ENCODE measurements around the gene SLC26A9. TPM values are rescaled to one million over a fixed set of nuclear protein-coding genes. Genes with fewer than 3 reads are reported as not detected.

The SLC26A9 gene
- total and polyA plus RNA-seq, 2 of the 4 experiments (the other 2 are of a cell fraction) = not detected

- Histone ChIP-seq H3K23ac (ENCODE audit: low read depth, low read length) (no peak overlapping the region), H3K79me1 (ENCODE audit: low read depth in 1 of 2, low read length in 2 of 2) (no peaks in the 10 kb centered on the region), H2BK5ac (ENCODE audit: low read depth, low read length, poor library complexity, severe bottlenecking) (no peak overlapping the region), H2AFZ (replicated peaks; ENCODE audit: low read length, poor library complexity) (no peak overlapping the region), H4K91ac (ENCODE audit: insufficient read depth, low read depth, low read length) (no peak overlapping the region), H2BK20ac (ENCODE audit: low read depth, low read length) (no peak overlapping the region), H3K27me3 (ENCODE audit: control insufficient read depth, insufficient read depth, low read length) (peaks cover 13% of the 10 kb centered on the region), H2BK15ac (ENCODE audit: low read depth, low read length) (no peak overlapping the region), H3K4me2 (ENCODE audit: low read depth, low read length) (no peak overlapping the region), H3K9me3 (ENCODE audit: control insufficient read depth, insufficient read depth, low read length) (no peaks in the 10 kb centered on the region), H3K4me1 (ENCODE audit: control insufficient read depth, insufficient read depth, low read length) (no peaks in the 10 kb centered on the region), H3K9ac (ENCODE audit: low read depth, low read length) (no peak overlapping the region), H4K5ac (ENCODE audit: low read depth, low read length) (no peak overlapping the region), H3K4me3 (ENCODE audit: insufficient read depth, low read depth, low read length) (no peak overlapping the region), H3K56ac (ENCODE audit: extremely low read depth, insufficient read depth, low read length) (no peak overlapping the region), H3K18ac (ENCODE audit: low read depth, low read length) (no peak overlapping the region), H3K4ac (ENCODE audit: low read depth, low read length) (no peak overlapping the region), H4K20me1 (ENCODE audit: insufficient read depth, low read length) (no peaks in the 10 kb centered on the region; the same call in 1 of the 2 replicates), H3K36me3 (ENCODE audit: control insufficient read depth, insufficient read depth, low read length) (no peaks in the 10 kb centered on the region), H2BK120ac (ENCODE audit: low read depth, low read length) (no peak overlapping the region), H2AK5ac (ENCODE audit: low read depth, low read length) (0 out of 2 replicates have a peak overlapping the region, but pooled peaks have one; percentile 13), H4K8ac (ENCODE audit: low read depth in 2 of 2, low read length in 2 of 2) (no peak overlapping the region), H3K27ac (ENCODE audit: insufficient read depth, low read length) (no peak overlapping the region), H3K14ac (replicated peaks; ENCODE audit: low read depth, low read length) (no peak overlapping the region), H3K9me1 (ENCODE audit: insufficient read depth, low read length) (no peaks in the 10 kb centered on the region), H2AK9ac (replicated peaks; ENCODE audit: low read depth, low read length, poor library complexity) (no peak overlapping the region)
- ChIA-PET POLR2A (ENCODE audit: unreplicated experiment) (no interaction called here), CTCF (interaction anchor here (0.5 to 11.2 kb wide), 2 partner anchors 62 to 141 kb away, joined by 3 to 161 read pairs; no protein-coding TSS in a partner anchor)
- no peak for TF ChIP-seq CHD1 (IDR thresholded peaks at IDR 0.05; ENCODE audit: low read depth, low read length)
- intact Hi-C loops (cut with micrococcal nuclease) (loop anchor here (5.0 kb wide), 1 partner anchor 258 kb away; no protein-coding TSS in a partner anchor), dilution Hi-C loops (cut with HindIII; ENCODE audit: low sequenced_read_pairs, unreplicated experiment) (no loop called here), in situ Hi-C loops (cut with MboI; ENCODE audit: low sequenced_read_pairs) (loop anchor here (25.0 kb wide), 1 partner anchor 253 kb away; no protein-coding TSS in a partner anchor)
- DNase-seq (no peak), ATAC-seq (ENCODE audit: low read depth) (no peak)
- WGBS, 2 experiments (ENCODE audit: extremely low coverage in 2 of 2, insufficient read length in 1 of 2) = 93% methylated on average over 3 of the region's 10 CpGs; no CpG with 5 or more reads in 1 of the 2 experiments
- no TSS peak for BruUV-seq (replicated peaks)
These were observed 27.8 kb downstream of the SLC26A9 start for GRCh38 chr1:205915354-205915990.
